ENCODE data around the gene PNP. TPM values are rescaled to one million over a fixed set of nuclear protein-coding genes. Genes with fewer than 3 reads are reported as not detected.
"Not testable (repeated sequence)": the region's sequence is repeated elsewhere in the genome, so short reads cannot be mapped to it uniquely, and the experiment has no call there.

Gene PNP
- total RNA-seq, 2 donors from 2014 or later, result 66.9 to 93.6 TPM

DNA sequence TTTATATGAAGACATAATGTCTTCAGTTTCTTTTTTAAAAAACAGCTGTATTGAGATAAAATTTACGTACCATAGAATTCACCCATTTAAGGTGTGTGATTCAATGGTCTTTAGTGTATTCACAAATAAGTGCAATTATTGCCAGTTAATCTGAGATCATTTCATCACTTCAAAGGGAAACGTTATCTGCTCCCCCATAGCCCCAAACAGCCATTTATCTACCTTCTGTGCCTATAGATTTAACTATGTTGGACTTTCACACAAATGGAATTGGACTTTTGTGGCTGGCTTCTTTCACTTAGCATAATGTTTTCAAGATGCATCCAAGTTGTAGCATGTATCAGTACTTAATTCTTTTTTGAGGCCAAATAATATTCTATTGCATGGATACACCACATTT is 9.7 kb downstream of the PNP start:
- ATAC-seq (no peak), DNase-seq (no peak)
- intact Hi-C loops (cut with DNase I, micrococcal nuclease), result no loop called here

GRCh38 chr14:20482382-20482781 is 13.2 kb downstream of the PNP start:
- ATAC-seq, result no peak
- intact Hi-C loops (cut with DNase I, micrococcal nuclease), result no loop called here

GRCh38 chr14:20485900-20486299 is 16.7 kb downstream of the PNP start:
- intact Hi-C loops (cut with DNase I, micrococcal nuclease), result no loop called here
- DNase-seq (no peak), ATAC-seq (peak; percentile 36)

More at GRCh38 chr14:20482382-20482781, 13.2 kb downstream of the PNP start:
- DNase-seq, result no peak

- DNase-seq (no peak), ATAC-seq (no peak)
- intact Hi-C loops (cut with DNase I, micrococcal nuclease), result no loop called here
Observed at GRCh38 chr14:20486684-20487395, 17.6 kb downstream of the PNP start.

DNA sequence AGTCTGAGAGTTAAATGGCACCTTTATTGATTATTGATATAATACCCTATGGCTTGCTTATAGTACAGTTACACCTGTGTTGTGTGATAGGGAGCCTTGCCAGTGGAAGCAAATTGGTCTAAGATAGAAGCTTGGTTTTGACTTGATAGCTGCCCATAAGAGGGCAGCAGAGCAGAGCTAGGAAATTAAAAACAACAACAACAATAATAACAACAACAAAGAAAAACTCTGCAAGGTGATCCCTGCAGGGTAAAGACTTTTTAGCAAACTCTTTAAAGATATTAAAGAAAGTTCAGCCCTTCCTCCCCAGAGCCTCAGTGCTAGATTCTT is 18.2 kb downstream of the PNP start:
- DNase-seq (no peak), ATAC-seq (no peak)
- intact Hi-C loops (cut with DNase I, micrococcal nuclease), result no loop called here

GRCh38 chr14:20489093-20489994 is 20.1 kb downstream of the PNP start:
- ATAC-seq, result no peak
- DNase-seq, result no peak
- intact Hi-C loops (cut with DNase I, micrococcal nuclease), result no loop called here

DNA sequence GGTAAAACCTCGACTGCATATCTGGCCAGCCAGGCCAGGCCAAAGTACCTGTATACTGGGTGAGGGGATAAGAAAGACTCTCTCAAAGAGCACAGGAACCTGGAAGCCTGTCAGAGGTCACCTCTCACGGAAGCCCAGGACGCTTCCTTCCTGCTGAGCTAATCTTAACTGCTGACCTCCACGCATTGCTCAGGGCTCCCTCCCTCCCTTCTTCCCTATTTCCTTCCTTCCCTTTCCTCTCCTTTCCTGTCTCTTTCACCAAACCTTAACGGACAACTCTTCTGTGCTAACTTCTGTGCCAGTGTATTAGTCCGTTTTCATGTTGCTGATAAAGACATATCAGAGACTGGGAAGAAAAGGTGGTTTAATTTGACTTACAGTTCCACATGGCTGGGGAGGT is 21.4 kb downstream of the PNP start:
- no peak for ATAC-seq
- intact Hi-C loops (cut with DNase I, micrococcal nuclease), result no loop called here

DNA sequence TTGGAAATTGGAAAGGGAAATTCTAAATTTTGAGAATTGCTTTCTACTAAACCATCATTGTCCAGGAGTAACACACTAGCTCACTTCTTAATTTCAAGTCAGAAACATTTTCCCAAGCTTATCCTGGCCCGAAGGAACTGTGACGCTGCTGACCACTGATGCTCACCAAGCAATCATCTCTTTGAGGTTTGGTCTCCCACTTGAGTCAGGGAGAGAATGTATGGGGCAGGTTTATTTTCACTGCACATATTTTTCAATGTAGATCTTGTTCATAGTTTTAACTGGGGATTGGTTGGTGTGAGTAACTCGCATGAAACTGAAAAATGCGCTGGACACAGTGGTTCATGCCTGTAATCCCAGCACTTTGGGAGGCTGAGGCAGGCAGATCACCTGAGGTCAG is 23.3 kb downstream of the PNP start:
- ATAC-seq, result no peak
- intact Hi-C loops (cut with DNase I, micrococcal nuclease), result no loop called here
- no peak for DNase-seq

More for the DNA sequence above, 21.4 kb downstream of the PNP start:
- no peak for DNase-seq

GRCh38 chr14:20493634-20494033 is 24.4 kb downstream of the PNP start:
- intact Hi-C loops (cut with DNase I, micrococcal nuclease), result no loop called here
- DNase-seq (no peak), ATAC-seq (no peak)

DNA sequence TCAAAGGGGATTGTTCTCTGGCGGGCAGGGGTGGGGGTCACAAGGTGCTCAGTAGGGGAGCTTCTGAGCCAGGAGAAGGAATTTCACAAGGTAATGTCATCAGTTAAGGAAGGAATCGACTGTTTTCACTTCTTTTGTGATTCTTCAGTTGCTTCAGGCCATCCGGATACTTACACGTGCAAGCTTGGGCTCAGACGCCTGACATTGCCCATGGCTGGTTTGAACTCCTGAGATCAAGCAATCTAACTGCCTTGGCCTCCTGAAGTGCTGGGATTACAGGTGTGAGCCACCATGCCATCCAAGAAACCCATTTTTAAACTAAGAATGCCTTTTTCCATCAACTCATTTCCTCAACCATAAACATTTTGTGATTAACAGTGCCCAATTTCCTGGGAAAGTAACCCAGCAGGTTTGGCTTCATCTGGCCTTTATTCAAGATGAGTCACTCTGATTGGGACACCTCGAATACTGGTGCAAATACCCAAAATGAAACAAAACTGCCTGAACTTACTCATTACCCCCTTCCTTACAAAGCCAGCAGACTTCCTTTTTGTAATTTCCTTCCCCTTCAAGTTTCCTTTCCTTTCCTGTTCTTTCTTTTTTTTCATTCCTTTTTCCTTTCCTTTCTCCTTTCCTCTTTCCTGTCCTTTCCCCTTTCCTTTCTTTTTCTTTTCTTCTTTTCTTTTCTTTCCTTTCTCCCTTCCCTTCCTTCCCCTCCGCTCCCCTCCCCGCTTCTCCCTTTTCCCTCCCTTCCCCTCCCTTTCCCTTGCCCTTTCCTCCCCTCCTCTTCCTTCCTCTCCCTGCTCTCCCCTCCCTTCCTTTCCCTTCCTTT is 25.9 kb downstream of the PNP start:
- DNase-seq, result no peak
- no peak for ATAC-seq
- intact Hi-C loops (cut with DNase I, micrococcal nuclease), result no loop called here

DNA sequence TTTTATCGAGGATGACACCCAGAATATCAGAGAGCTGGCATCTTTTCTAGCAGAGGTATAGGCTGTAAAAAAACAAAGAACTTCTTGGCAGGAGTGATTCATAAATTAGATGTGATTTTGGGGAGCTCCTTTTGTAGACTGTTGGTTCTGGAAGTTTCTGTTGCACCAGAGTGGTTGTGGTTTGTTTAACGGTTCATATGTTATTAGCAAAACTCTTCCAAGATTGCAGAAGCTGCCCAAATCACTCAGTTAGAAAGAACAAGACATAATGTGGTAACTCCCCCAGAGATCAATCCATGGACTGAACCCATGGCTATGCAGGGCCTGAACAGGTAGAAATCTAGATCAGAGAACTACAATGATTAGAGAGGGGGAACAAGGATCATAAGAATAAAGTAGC is 29.4 kb downstream of the PNP start:
- intact Hi-C loops (cut with DNase I, micrococcal nuclease), result no loop called here

GRCh38 chr14:20499108-20499507 is 29.9 kb downstream of the PNP start:
- DNase-seq (no peak), ATAC-seq (no peak)
- intact Hi-C loops (cut with DNase I, micrococcal nuclease), result no loop called here

More for the DNA sequence above, 29.4 kb downstream of the PNP start:
- no peak for ATAC-seq
- no peak for DNase-seq

DNA sequence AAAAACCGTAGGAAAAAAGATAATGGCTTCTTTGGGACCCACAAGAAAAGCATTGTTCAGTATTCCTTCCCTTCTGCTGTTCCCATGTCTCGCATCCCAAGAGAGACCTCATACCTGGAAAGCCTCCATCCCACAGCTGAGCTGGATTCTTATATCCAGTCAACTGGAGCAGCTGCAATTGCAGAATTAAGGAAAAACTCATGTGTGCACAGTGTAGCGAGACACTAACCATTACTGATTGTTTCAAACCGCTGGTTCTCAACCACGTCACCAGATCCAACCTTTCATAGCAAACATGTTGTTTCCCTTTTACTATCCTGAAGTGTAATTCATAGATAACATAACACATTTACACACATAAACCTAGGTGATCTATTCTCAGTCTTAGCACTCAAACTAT is 30.7 kb downstream of the PNP start:
- ATAC-seq (no peak), DNase-seq (no peak)
- intact Hi-C loops (cut with DNase I, micrococcal nuclease), result no loop called here

DNA sequence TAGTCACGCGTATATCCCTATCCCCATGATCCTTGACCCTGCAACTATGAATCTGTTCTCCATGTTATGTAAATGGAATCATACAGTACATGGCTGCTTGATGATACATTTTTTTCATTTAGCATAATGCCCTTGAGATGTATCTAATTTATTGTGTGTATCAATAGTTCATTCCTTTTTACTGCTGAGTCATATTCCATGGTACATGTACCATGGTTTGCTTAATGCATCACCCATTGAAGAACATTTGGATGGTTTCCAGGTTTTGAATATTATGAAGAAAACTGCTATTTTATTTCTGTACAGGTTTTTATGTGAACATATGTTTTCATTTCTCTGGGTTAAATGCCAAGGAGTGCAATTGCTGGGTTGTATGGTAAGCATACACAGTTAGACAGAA is 32.1 kb downstream of the PNP start:
- ATAC-seq (no peak), DNase-seq (no peak)
- intact Hi-C loops (cut with DNase I, micrococcal nuclease), result no loop called here

- DNase-seq (no peak), ATAC-seq (no peak)
- intact Hi-C loops (cut with DNase I, micrococcal nuclease), result no loop called here
Observed at GRCh38 chr14:20503898-20504297, 34.7 kb downstream of the PNP start.

DNA sequence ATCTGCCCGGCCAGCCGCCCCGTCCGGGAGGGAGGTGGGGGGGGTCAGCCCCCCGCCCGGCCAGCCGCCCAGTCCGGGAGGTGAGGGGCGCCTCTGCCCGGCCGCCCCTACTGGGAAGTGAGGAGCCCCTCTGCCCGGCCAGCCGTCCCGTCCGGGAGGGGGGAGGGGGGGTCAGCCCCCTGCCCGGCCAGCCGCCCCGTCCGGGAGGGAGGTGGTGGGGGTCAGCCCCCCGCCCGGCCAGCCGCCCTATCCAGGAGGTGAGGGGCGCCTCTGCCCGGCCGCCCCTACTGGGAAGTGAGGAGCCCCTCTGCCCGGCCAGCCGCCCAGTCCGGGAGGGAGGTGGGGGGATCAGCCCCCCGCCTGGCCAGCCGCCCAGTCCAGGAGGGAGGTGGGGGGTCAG is 37.1 kb downstream of the PNP start:
- DNase-seq; intact Hi-C loops (cut with DNase I, micrococcal nuclease); ATAC-seq: not testable (repeated sequence)

- DNase-seq; intact Hi-C loops (cut with DNase I, micrococcal nuclease); ATAC-seq: not testable (repeated sequence)
Observed at GRCh38 chr14:20506752-20507151, 37.5 kb downstream of the PNP start.

DNA sequence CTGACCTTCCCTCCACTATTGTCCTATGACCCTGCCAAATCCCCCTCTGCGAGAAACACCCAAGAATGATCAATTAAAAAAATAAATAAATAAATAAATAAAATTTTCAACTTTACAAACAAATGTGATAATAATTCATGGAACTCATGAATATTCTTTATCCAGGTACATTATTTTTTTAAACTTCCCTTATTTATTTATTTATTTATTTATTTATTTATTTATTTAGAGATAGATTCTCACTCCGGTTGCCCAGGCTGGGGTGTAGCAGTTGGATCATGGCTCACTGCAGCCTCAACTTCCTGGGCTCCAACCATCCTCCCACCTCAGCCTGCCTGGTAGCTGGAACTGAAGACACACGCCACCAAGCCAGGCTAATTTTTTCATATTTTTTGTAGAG is 38.3 kb downstream of the PNP start:
- ATAC-seq; intact Hi-C loops (cut with DNase I, micrococcal nuclease); DNase-seq: not testable (repeated sequence)

- DNase-seq, result no peak
- no peak for ATAC-seq
- intact Hi-C loops (cut with DNase I, micrococcal nuclease), result no loop called here
Observed at GRCh38 chr14:20508367-20508766, 39.2 kb downstream of the PNP start.
